HPDE6-E6E7 (cell line): ENCODE data around the gene THAP4.
"Not testable (repeated sequence)": the region's sequence is repeated elsewhere in the genome, so short reads cannot be mapped to it uniquely, and the experiment has no call there.

ENCODE experiments used
- DNase-seq: peaks from one replicate; pipeline ENCODE4 v3.0.0; 2011; ENCODE audit warnings: missing footprints; ENCODE audit errors: extremely low spot score

The THAP4 gene

GRCh38 chr2:241665731-241666440, 28.9 kb upstream of the THAP4 start:
- no peak for DNase-seq

GRCh38 chr2:241662731-241663130, 25.8 kb upstream of the THAP4 start:
- not testable (repeated sequence) for DNase-seq

- DNase-seq = no peak
Observed at GRCh38 chr2:241660593-241661213, 23.7 kb upstream of the THAP4 start.

- no peak for DNase-seq
Observed at GRCh38 chr2:241659150-241659739, 22.3 kb upstream of the THAP4 start.

- DNase-seq = no peak
Observed at GRCh38 chr2:241658296-241658695, 21.3 kb upstream of the THAP4 start.

GRCh38 chr2:241657786-241658254, 20.9 kb upstream of the THAP4 start:
- no peak for DNase-seq

- DNase-seq = no peak
Observed at GRCh38 chr2:241656190-241656741, 19.3 kb upstream of the THAP4 start.

GRCh38 chr2:241655516-241656189, 18.7 kb upstream of the THAP4 start:
- DNase-seq = no peak

- no peak for DNase-seq
Observed at GRCh38 chr2:241654551-241654950, 17.6 kb upstream of the THAP4 start.

- no peak for DNase-seq
Observed at GRCh38 chr2:241653210-241653750, 16.3 kb upstream of the THAP4 start.

GRCh38 chr2:241652722-241653121, 15.8 kb upstream of the THAP4 start:
- no peak for DNase-seq

GRCh38 chr2:241652142-241652541, 15.2 kb upstream of the THAP4 start:
- DNase-seq = no peak

GRCh38 chr2:241649927-241650326, 13.0 kb upstream of the THAP4 start:
- no peak for DNase-seq

- no peak for DNase-seq
Observed at GRCh38 chr2:241649404-241649803, 12.4 kb upstream of the THAP4 start.

- DNase-seq = no peak
Observed at GRCh38 chr2:241648453-241648852, 11.5 kb upstream of the THAP4 start.

- DNase-seq = no peak
Observed at GRCh38 chr2:241645915-241646645, 9.1 kb upstream of the THAP4 start.

GRCh38 chr2:241645056-241645914, 8.3 kb upstream of the THAP4 start:
- no peak for DNase-seq

GRCh38 chr2:241641631-241642030, 4.7 kb upstream of the THAP4 start:
- no peak for DNase-seq

GRCh38 chr2:241640165-241640795, 3.3 kb upstream of the THAP4 start:
- no peak for DNase-seq

GRCh38 chr2:241639385-241639784, 2.4 kb upstream of the THAP4 start:
- DNase-seq = no peak
